ENCODE results near the gene PEPD. TPM values are rescaled to one million over a fixed set of nuclear protein-coding genes. Genes with fewer than 3 reads are reported as not detected.

PEPD gene
- total RNA-seq, 1 donor: 23.5 TPM

DNA sequence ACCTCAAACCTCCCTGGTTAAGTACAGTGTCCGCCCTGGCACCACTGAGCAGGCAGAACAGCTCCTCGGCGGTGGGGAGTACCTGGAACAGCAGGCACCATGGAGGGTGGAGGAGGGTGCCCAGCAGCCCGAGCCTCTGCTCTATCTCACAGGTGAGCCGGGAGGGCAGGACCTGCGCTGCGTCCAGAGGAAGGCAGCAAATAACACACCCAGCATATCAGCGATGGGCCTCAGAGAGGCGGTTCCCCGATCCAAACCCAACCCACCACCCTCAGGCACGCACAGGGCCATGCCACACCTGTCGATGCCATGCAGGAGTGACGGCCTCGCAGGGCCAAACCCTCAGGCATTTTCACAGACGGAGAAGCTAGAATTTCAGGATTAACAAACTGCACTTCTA is 11.8 kb downstream of the PEPD start:
- Histone ChIP-seq H3K4me3 (ENCODE audit: low read length) (no peak overlapping the region), H3K27me3 (ENCODE audit: insufficient read depth, low read length) (no peaks in the 10 kb centered on the region), H3K4me1 (ENCODE audit: insufficient read depth, low read length) (peaks cover 5% of the 10 kb centered on the region), H3K9me3 (ENCODE audit: low read depth, low read length) (no peaks in the 10 kb centered on the region)

DNA sequence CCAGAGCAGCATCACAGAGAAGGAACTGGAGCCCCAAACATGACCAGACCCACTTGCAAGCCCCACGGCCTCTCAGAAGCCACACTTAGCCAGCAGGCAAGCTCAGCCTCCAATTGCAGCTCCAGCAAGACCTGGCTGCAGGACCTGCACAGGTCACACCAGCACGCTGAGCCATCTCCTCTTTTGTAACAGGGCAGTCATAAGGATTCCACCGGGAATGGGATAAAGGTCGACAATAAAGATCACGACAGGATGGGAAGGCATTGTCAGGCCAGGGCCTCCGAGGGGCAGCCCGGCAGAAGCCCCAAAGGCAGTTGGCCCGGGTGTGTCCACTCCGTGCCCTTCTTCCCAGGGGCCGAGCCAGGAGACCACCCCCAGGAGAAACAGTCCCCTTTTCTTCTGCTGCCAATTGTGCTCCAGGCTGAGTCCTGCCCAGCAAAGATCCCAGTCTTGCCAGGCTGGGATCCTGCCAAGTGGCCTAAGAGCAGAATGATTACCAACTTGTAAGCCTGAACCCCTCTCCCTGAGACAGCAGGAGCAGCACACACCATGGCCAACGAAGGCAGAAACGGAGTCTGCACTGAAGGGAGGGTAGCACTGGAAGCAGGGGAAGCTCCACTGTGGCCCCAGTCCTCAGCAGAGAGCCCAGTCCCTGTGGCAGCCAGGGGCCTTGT is 12.5 kb downstream of the PEPD start:
- H3K4me3 ChIP-seq (ENCODE audit: low read length): no peak overlapping the region
- H3K9me3 ChIP-seq (ENCODE audit: low read depth, low read length): no peaks in the 10 kb centered on the region
- H3K27me3 ChIP-seq (ENCODE audit: insufficient read depth, low read length): no peaks in the 10 kb centered on the region
- H3K4me1 ChIP-seq (ENCODE audit: insufficient read depth, low read length): no peaks in the 10 kb centered on the region

DNA sequence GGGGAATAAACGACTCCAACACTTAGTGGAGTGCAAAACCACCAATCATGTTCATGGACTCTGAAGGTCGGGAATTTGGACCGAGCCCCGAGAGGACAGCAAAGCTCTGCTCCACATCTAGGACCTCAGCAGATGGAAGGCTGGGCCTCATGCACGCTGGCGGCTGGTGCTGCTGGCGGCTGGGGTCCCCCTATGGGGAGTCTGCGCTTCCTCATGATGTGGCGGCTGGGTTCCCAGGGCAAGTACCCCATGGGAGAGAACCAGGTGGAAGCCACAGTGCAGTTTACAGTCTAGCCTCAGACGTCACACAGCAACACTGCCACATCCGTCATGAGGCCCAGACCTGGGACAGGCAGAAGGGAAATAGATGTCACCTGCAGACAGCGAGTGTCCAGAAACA is 13.2 kb downstream of the PEPD start:
- H3K4me3 ChIP-seq (ENCODE audit: low read length): no peak overlapping the region
- no peaks in the 10 kb centered on the region for H3K27me3 ChIP-seq (ENCODE audit: insufficient read depth, low read length)
- H3K9me3 ChIP-seq (ENCODE audit: low read depth, low read length): no peaks in the 10 kb centered on the region
- H3K4me1 ChIP-seq (ENCODE audit: insufficient read depth, low read length): no peaks in the 10 kb centered on the region

DNA sequence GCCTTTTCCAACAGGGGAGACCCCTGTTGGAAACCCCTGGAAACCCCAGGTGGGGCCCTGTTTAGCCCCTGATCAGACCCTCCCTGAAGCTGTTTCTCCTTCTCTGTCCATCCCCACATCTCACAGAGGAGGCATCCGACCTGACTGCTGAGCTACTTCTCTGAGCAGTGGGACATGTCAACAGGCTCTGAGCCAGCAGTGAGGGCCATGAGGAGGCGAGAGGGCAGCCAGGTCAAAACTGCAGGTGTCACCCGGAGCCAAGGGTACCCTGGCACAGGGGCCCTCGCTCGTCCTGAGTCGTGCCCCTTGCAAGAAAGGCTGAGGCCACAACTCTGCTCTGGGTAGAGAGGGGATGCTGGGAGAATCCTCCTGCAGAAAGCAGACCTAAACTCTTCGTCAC is 13.6 kb downstream of the PEPD start:
- H3K4me1 ChIP-seq (ENCODE audit: insufficient read depth, low read length): no peaks in the 10 kb centered on the region
- H3K9me3 ChIP-seq (ENCODE audit: low read depth, low read length): no peaks in the 10 kb centered on the region
- no peak overlapping the region for H3K4me3 ChIP-seq (ENCODE audit: low read length)
- H3K27me3 ChIP-seq (ENCODE audit: insufficient read depth, low read length): no peaks in the 10 kb centered on the region

DNA sequence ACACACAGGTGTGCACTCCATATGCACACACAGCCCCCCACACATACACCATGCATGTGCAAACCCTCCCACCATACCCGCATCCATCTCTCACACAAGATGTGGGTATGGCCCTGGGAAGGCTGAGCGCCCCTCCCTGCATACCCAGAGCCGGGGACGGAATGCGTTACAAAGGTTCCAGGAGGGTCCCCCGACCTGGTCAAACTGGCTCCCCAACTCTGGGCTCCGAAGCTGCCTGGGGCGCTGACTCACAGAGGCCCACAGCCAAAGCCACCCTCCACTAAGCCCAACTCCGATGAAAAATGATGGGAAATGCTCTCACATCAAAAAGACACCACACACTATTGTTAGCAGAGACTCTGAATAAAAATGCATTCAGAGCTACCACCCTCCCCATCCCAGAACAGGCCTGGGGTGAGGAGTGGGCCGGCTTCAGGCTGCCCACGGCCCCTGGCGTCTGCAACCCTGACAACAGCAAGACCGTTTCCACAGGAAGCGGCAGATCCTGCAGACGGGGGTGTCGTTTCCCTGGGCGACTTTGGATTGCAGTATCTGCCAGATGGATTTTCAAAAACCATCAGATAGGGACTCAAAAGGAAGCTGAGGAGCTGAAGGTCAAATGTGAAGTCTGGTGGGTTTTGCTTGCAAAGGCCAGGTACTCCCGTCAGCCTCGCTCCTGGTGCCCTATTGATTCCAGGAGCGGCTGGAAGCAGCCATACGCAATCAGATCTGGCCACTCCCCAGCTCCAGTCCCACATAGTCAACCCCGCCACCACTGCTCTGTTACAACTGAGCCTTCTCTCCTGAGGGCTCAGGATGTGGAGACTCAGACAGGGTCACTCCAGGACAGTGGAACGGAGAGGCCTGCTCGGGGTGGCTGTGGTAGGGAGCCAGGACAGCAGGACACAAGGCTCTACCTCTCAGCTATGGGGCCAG is 14.3 kb downstream of the PEPD start:
- no peaks in the 10 kb centered on the region for H3K27me3 ChIP-seq (ENCODE audit: insufficient read depth, low read length)
- no peaks in the 10 kb centered on the region for H3K4me1 ChIP-seq (ENCODE audit: insufficient read depth, low read length)
- no peak overlapping the region for H3K4me3 ChIP-seq (ENCODE audit: low read length)
- H3K9me3 ChIP-seq (ENCODE audit: low read depth, low read length): no peaks in the 10 kb centered on the region

DNA sequence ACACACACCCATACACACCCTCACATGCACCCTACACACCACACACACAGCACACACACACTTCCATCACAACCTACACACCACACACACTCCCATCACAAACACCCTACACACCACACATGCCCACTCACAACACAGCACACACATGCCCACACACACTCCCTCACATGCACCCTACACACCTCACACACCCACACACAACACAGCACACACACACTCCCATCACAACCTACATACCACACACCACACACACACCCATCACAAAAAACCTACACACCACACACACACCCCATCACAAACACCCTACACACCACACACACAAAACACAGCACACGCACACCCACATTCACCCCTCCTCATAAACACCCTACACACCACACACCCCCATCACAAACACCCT is 15.1 kb downstream of the PEPD start:
- no peak overlapping the region for H3K4me3 ChIP-seq (ENCODE audit: low read length)
- no peaks in the 10 kb centered on the region for H3K4me1 ChIP-seq (ENCODE audit: insufficient read depth, low read length)
- no peaks in the 10 kb centered on the region for H3K27me3 ChIP-seq (ENCODE audit: insufficient read depth, low read length)
- no peaks in the 10 kb centered on the region for H3K9me3 ChIP-seq (ENCODE audit: low read depth, low read length)

DNA sequence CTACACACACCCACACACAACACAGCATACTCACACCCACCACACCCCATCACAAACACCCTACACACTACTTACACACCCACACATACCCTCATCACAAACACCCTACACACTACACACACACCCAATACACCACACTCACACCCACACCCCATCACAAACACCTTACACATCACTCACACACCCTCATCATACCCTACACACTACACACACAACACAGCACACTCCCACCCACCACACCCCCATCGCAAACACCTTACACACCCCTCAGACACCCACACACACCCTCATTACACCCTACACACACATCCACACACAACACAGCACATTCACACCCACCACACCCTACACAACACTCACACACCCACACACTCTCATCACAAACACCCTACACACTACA is 15.8 kb downstream of the PEPD start:
- Histone ChIP-seq H3K4me3 (ENCODE audit: low read length) (no peak overlapping the region), H3K9me3 (ENCODE audit: low read depth, low read length) (no peaks in the 10 kb centered on the region), H3K4me1 (ENCODE audit: insufficient read depth, low read length) (no peaks in the 10 kb centered on the region), H3K27me3 (ENCODE audit: insufficient read depth, low read length) (no peaks in the 10 kb centered on the region)

DNA sequence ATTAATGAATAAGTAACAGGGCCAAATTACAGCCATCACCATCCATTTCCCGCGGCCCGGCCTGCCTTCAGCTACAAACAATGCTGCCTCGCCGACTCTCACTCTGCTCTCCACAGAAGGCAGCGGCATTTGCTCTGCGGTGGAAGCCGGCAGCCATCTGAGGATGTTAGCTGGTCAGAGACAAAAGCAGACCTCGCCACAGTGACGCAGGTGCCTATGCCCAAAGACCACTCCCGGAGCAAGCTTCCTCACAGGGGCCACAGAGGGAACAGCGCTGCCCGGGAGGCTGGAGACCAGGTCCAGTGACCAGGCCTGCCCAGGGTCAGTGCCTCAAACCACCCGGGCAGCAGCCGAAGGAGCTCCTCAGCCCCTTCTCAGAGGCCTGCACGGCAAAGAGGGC is 16.4 kb downstream of the PEPD start:
- Histone ChIP-seq H3K27me3 (ENCODE audit: insufficient read depth, low read length) (no peaks in the 10 kb centered on the region), H3K9me3 (ENCODE audit: low read depth, low read length) (no peaks in the 10 kb centered on the region), H3K4me3 (ENCODE audit: low read length) (no peak overlapping the region), H3K4me1 (ENCODE audit: insufficient read depth, low read length) (no peaks in the 10 kb centered on the region)

DNA sequence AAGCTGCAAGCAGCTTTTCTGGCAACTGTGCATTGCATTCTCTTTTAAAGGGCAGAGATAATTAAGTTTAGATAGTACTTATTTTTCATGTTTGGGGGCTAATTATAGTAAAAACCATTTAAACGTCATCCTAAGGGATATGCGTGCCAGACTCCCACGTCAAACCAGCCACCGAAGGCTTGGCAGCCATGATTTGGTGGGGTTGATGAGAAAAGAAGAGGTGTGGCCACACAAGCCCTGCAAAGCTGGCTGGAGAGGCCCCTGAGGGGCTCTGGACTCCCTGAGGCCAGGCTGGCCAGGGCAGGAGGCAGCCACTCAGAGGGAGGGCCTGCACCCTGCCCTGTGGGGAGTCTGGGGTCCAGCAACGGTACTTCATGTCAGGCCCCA is 17.5 kb downstream of the PEPD start:
- H3K4me3 ChIP-seq (ENCODE audit: low read length): no peak overlapping the region
- H3K9me3 ChIP-seq (ENCODE audit: low read depth, low read length): no peaks in the 10 kb centered on the region
- H3K27me3 ChIP-seq (ENCODE audit: insufficient read depth, low read length): no peaks in the 10 kb centered on the region
- no peaks in the 10 kb centered on the region for H3K4me1 ChIP-seq (ENCODE audit: insufficient read depth, low read length)

DNA sequence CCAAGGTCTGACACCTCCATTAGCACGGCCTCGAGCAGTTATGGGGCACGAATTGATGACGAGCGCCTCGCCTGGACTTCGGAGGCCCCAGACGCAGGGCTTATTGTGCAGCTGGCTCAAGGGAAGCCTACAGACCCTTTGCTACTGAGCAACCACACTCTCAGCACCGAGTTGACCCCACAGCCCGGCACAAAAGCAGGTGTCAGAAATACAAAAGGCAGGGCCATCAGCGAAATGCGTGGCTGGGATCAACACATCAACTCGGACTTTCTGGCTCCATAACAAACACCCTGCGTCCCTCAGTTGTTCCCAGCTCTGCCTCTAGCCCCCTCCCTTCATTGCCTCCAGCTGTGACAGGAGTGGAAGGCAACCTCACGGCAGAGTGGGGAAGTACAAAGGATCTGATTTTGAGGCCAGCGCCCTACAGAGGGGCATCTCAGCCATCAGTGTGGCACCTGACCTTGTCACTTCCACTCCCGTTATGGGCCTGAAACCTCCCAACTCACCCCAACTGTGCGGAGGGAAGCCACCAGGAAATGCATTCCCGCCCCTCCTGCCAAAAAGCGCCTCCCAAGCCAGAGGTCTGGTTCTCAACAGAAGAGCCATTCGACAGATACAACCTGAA is 18.0 kb downstream of the PEPD start:
- no peak overlapping the region for H3K4me3 ChIP-seq (ENCODE audit: low read length)
- no peaks in the 10 kb centered on the region for H3K4me1 ChIP-seq (ENCODE audit: insufficient read depth, low read length)
- H3K9me3 ChIP-seq (ENCODE audit: low read depth, low read length): no peaks in the 10 kb centered on the region
- no peaks in the 10 kb centered on the region for H3K27me3 ChIP-seq (ENCODE audit: insufficient read depth, low read length)

DNA sequence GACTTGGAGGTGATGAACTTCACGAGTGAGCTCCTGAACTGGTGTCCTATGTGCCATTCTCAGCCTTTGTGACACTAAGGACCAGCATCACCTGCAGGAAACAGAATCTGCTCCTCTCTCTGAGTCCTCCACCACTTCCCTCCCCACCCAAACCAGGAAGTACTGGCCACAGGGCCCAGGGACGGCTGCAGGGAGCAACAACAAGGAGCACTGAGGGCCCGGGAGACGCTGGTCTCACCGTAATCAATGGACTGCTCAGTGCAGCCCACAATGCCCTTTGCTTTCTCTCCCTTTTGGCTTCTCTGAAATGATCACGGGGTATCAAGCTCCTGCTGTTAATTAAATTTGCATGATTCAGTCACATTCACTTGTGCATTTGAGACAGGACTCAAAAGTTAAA is 18.6 kb downstream of the PEPD start:
- no peak overlapping the region for H3K4me3 ChIP-seq (ENCODE audit: low read length)
- H3K4me1 ChIP-seq (ENCODE audit: insufficient read depth, low read length): no peaks in the 10 kb centered on the region
- no peaks in the 10 kb centered on the region for H3K9me3 ChIP-seq (ENCODE audit: low read depth, low read length)
- H3K27me3 ChIP-seq (ENCODE audit: insufficient read depth, low read length): no peaks in the 10 kb centered on the region

DNA sequence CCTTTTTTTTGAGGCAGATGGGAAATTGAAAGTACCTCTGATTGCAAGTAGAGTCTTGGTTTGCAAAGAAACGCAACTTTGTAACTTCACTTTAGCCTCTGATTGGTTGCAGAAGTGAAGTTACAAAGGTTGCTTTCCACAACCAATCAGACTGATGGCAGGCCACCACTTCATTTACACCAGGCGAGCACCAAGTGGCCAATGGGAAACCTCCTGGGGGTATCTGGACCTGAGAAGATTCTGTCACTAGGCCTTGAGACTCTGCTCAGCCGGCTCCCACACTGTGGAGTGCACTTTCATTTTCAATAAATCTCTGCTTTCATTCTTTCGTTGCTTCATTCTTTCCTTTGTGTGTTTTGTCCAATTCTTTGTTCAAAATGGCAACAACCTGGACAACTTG is 19.1 kb downstream of the PEPD start:
- H3K9me3 ChIP-seq (ENCODE audit: low read depth, low read length): no peaks in the 10 kb centered on the region
- H3K27me3 ChIP-seq (ENCODE audit: insufficient read depth, low read length): no peaks in the 10 kb centered on the region
- no peak overlapping the region for H3K4me3 ChIP-seq (ENCODE audit: low read length)
- H3K4me1 ChIP-seq (ENCODE audit: insufficient read depth, low read length): no peaks in the 10 kb centered on the region

DNA sequence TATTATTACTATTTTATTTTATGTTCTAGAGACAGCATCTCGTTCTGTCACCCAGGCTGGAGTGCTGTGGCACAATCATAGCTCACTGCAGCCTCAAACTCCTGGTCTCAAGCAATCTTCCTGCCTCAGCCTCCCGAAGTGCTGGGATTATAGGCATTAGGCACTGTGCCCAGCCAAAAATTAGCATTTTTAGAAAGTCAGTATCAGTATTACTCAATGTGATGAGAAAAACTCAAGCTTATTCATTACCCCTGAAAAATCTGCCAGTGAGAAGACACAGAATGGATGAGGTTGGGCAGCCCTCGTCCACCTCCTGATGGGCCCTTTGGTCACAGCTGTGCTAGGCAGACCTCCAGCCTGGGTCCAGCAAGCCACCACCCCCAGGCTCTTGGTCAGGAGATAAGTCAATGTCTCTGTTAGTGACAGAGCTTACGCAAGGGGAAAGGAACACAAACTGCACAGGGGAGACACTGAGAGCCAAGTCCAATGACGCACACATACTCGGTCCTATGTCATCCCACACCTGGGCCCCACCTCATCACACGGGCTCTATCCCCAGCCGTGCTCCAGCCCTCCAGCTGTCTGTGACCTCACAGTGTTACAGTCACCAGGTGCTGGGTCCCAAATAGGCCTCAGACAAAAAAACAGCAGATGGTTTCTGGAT is 19.8 kb downstream of the PEPD start:
- H3K4me1 ChIP-seq (ENCODE audit: insufficient read depth, low read length): no peaks in the 10 kb centered on the region

DNA sequence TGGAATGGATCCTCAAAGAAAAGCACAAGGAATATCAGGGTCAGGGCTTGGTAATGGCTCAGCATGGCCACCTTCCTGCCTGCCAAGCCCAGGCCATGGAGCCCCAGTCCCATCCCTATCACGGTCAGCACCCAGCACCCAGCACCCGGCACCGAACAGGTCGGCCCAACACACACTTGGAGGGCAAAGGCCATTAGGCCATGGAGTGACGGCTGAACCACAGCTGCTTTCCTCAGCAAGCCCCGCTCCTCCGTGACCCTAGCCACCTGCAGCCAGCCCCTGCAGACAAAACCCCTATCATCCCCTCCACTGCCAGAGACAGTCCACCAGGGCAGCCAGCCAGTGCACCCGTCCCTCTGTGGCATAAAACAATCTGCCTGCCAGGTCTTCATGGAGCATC is 20.6 kb downstream of the PEPD start:
- Histone ChIP-seq H3K4me3 (ENCODE audit: low read length) (no peak overlapping the region), H3K27me3 (ENCODE audit: insufficient read depth, low read length) (no peaks in the 10 kb centered on the region), H3K9me3 (ENCODE audit: low read depth, low read length) (no peaks in the 10 kb centered on the region), H3K4me1 (ENCODE audit: insufficient read depth, low read length) (no peaks in the 10 kb centered on the region)

More for the DNA sequence above, 19.8 kb downstream of the PEPD start:
- no peaks in the 10 kb centered on the region for H3K9me3 ChIP-seq (ENCODE audit: low read depth, low read length)
- no peaks in the 10 kb centered on the region for H3K27me3 ChIP-seq (ENCODE audit: insufficient read depth, low read length)
- H3K4me3 ChIP-seq (ENCODE audit: low read length): no peak overlapping the region

DNA sequence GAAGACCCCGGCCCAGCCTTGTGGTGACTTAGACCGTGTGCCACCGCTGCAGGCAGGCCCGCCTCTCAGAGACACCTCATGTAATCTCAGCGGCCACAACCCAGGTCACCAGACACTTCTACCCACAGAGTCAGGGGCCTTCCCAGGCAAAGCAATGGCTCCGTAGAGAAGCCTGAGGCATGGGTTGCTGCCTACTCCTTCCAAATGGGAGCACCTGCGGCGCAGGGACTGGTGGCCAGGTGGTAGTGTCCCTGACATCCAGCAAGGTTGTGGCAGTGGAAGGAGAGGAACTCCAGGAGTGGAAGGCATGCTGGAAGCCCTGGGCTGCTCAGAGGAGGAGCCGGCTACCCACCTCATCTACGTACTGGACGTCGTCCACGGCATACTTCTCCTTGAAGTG is 21.0 kb downstream of the PEPD start:
- no peaks in the 10 kb centered on the region for H3K9me3 ChIP-seq (ENCODE audit: low read depth, low read length)
- no peaks in the 10 kb centered on the region for H3K27me3 ChIP-seq (ENCODE audit: insufficient read depth, low read length)
- H3K4me3 ChIP-seq (ENCODE audit: low read length): no peak overlapping the region
- H3K4me1 ChIP-seq (ENCODE audit: insufficient read depth, low read length): no peaks in the 10 kb centered on the region
